Measurements from ENCODE around the gene DIAPH3. TPM values are rescaled to one million over a fixed set of nuclear protein-coding genes. Genes with fewer than 3 reads are reported as not detected.

Gene DIAPH3
- total RNA-seq, 2 donors from 2014 or later = 0.35 to 1.1 TPM

DNA sequence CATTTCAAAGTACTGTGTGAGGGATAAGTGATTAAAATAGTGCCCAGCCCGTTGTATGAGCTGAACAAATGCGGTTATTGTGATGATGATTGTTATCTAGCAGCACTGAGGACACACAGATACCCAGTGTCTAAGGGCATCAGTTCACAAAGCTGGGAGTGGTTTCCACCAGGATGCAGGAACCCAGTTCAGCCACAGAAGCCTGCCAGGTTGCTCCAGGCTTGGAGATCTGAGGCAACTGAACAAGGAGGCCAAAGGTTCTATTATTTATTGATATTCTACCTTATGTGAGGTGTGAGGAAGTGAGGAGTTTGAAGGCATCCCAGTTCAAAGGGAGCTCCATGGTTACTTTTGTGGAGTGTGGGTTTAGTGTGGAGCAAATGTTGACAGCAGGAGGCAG is 13.2 kb downstream of the DIAPH3 start:
- Histone ChIP-seq H3K4me3 (no peak overlapping the region), H3K4me1 (no peaks in the 10 kb centered on the region), H3K27ac (no peak overlapping the region), H3K36me3 (no peaks in the 10 kb centered on the region), H3K9me3 (no peaks in the 10 kb centered on the region), H3K27me3 (no peaks in the 10 kb centered on the region)
- TF ChIP-seq, protein P1, sequence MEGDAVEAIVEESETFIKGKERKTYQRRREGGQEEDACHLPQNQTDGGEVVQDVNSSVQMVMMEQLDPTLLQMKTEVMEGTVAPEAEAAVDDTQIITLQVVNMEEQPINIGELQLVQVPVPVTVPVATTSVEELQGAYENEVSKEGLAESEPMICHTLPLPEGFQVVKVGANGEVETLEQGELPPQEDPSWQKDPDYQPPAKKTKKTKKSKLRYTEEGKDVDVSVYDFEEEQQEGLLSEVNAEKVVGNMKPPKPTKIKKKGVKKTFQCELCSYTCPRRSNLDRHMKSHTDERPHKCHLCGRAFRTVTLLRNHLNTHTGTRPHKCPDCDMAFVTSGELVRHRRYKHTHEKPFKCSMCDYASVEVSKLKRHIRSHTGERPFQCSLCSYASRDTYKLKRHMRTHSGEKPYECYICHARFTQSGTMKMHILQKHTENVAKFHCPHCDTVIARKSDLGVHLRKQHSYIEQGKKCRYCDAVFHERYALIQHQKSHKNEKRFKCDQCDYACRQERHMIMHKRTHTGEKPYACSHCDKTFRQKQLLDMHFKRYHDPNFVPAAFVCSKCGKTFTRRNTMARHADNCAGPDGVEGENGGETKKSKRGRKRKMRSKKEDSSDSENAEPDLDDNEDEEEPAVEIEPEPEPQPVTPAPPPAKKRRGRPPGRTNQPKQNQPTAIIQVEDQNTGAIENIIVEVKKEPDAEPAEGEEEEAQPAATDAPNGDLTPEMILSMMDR (IDR thresholded peaks at IDR 0.05) = no peak
- DNase-seq (ENCODE audit: low spot score) = no peak

DNA sequence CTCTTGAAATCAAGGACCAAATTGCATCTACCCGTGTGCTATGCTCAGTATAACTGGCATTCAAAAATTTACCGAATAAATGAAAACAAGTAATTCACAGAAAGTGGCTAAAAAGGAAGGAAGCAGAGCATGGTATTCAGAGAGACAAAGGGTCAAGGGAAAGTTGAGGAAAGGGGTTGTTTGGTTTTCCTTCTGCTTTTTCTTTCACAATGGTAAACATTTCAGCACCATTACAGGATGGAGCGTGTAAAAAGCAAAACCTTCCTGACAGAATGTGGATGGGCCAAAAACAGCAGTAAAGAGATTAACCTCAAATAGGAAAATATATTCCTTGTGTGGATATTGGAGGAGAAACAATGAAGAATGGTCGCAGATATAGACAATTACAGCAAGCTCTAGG is 14.8 kb downstream of the DIAPH3 start:
- Histone ChIP-seq H3K27me3 (no peaks in the 10 kb centered on the region), H3K4me1 (no peaks in the 10 kb centered on the region), H3K9me3 (no peaks in the 10 kb centered on the region), H3K27ac (no peak overlapping the region), H3K36me3 (no peaks in the 10 kb centered on the region), H3K4me3 (no peak overlapping the region)
- TF ChIP-seq, protein P1 (IDR thresholded peaks at IDR 0.05) = no peak
- no peak for DNase-seq (ENCODE audit: low spot score)

- no peak for DNase-seq (ENCODE audit: low spot score)
- no peak overlapping the region for H3K27ac ChIP-seq
- no peaks in the 10 kb centered on the region for H3K4me1 ChIP-seq
- no peaks in the 10 kb centered on the region for H3K27me3 ChIP-seq
- no peaks in the 10 kb centered on the region for H3K9me3 ChIP-seq
- TF ChIP-seq, protein P1 (IDR thresholded peaks at IDR 0.05) = no peak
- no peaks in the 10 kb centered on the region for H3K36me3 ChIP-seq
- H3K4me3 ChIP-seq = no peak overlapping the region
Observed at GRCh38 chr13:60147361-60147760, 16.4 kb downstream of the DIAPH3 start.

DNA sequence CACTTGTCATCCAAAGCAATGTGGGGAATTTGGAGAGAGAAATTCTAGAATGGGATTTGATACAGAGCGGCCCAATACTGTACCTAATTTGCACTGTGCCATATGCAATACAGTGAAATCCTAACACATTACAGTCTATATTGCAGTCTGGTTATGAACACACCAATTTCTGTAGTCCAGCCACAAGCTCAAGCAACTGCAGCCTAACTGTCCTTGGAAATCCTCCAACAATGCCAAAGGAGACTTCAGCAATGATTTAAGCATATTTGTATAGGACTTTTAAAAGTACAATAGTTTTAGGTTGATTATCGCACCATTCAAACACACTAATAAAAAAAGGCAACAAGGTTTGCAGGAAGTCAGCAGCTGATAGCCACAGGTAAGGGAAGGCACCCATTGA is 17.3 kb downstream of the DIAPH3 start:
- H3K36me3 ChIP-seq = no peaks in the 10 kb centered on the region
- TF ChIP-seq, protein P1 (IDR thresholded peaks at IDR 0.05) = no peak
- no peak for DNase-seq (ENCODE audit: low spot score)
- no peak overlapping the region for H3K27ac ChIP-seq
- H3K9me3 ChIP-seq = no peaks in the 10 kb centered on the region
- H3K4me3 ChIP-seq = no peak overlapping the region
- no peaks in the 10 kb centered on the region for H3K4me1 ChIP-seq
- no peaks in the 10 kb centered on the region for H3K27me3 ChIP-seq

GRCh38 chr13:60143775-60144174 is 20.0 kb downstream of the DIAPH3 start:
- Histone ChIP-seq H3K9me3 (no peaks in the 10 kb centered on the region), H3K36me3 (no peaks in the 10 kb centered on the region), H3K27me3 (no peaks in the 10 kb centered on the region), H3K4me1 (no peaks in the 10 kb centered on the region), H3K4me3 (no peak overlapping the region), H3K27ac (no peak overlapping the region)
- DNase-seq (ENCODE audit: low spot score) = no peak
- TF ChIP-seq, protein P1 (IDR thresholded peaks at IDR 0.05) = no peak

GRCh38 chr13:60139272-60139671 is 24.5 kb downstream of the DIAPH3 start:
- DNase-seq (ENCODE audit: low spot score) = no peak

More at GRCh38 chr13:60139272-60139671, 24.5 kb downstream of the DIAPH3 start:
- H3K27me3 ChIP-seq = no peaks in the 10 kb centered on the region
- no peaks in the 10 kb centered on the region for H3K9me3 ChIP-seq
- H3K27ac ChIP-seq = no peak overlapping the region
- H3K36me3 ChIP-seq = no peaks in the 10 kb centered on the region
- TF ChIP-seq, protein P1 (IDR thresholded peaks at IDR 0.05) = no peak
- H3K4me1 ChIP-seq = no peaks in the 10 kb centered on the region
- no peak overlapping the region for H3K4me3 ChIP-seq

All from right atrium auricular region (tissue), 2 donors.